CD14-positive monocyte (primary cell): ENCODE results near the gene RGS16. TPM values are rescaled to one million over a fixed set of nuclear protein-coding genes. Genes with fewer than 3 reads are reported as not detected.

Experiments
- DNase-seq, 3 donors: peaks; one replicate each; pipeline ENCODE4 v3.0.0-alpha.2; 2011 to 2022
- H2AFZ ChIP-seq: 2 replicates; pipeline ENCODE4 v1.6.0; 2012; ENCODE audit warnings: mild to moderate bottlenecking, low read depth, low read length, inconsistent platforms; ENCODE audit not compliant: insufficient read depth, poor library complexity, severe bottlenecking
- H3K27ac ChIP-seq, 2 donors: 1 replicate in 1 of 2; 2 replicates in 1 of 2; pipeline ENCODE4 v1.5.1; 2012 to 2013; ENCODE audit warnings: low read length in 2 of 2, control low read depth in 1 of 2, inconsistent platforms in 1 of 2, low read depth in 1 of 2, mild to moderate bottlenecking in 1 of 2
- H3K27me3 ChIP-seq, 2 donors: one replicate each; pipeline versions ENCODE4 v1.6.0 to v1.6.1; 2011 to 2013; ENCODE audit warnings: low read length in 2 of 2; ENCODE audit not compliant: control insufficient read depth in 2 of 2, insufficient read depth in 2 of 2
- H3K36me3 ChIP-seq, 2 donors: replicated peaks in 1 of 2; 1 replicate in 1 of 2; 2 replicates in 1 of 2; pipeline versions ENCODE4 v1.5.1 to v1.6.1; 2012 to 2013; ENCODE audit warnings: low read length in 2 of 2, control low read depth in 1 of 2, inconsistent platforms in 1 of 2, mild to moderate bottlenecking in 1 of 2; ENCODE audit not compliant: insufficient read depth in 2 of 2, control insufficient read depth in 1 of 2
- H3K4me1 ChIP-seq, 2 donors: 1 replicate in 1 of 2; 2 replicates in 1 of 2; pipeline versions ENCODE4 v1.5.1 to v1.6.1; 2012 to 2013; ENCODE audit warnings: low read length in 2 of 2, control low read depth in 1 of 2, inconsistent platforms in 1 of 2, mild to moderate bottlenecking in 1 of 2, moderate library complexity in 1 of 2; ENCODE audit not compliant: insufficient read depth in 2 of 2, control insufficient read depth in 1 of 2
- H3K4me2 ChIP-seq: replicated peaks from 2 replicates; pipeline ENCODE3; 2012; ENCODE audit warnings: low read length, moderate library complexity, mild to moderate bottlenecking; ENCODE audit not compliant: poor library complexity, severe bottlenecking; ENCODE audit errors: extremely low read depth
- H3K4me3 ChIP-seq, 3 experiments: fragments of 200-600 bp in 1 of 3; sonication (generic) in 1 of 3; replicated peaks in 1 of 3; 1 replicate in 2 of 3; 2 replicates in 1 of 3; pipeline ENCODE4 v1.5.1; 2011 to 2013; ENCODE audit warnings: low read length in 3 of 3, mild to moderate bottlenecking in 3 of 3, control low read depth in 2 of 3, low read depth in 2 of 3, inconsistent platforms in 1 of 3, moderate library complexity in 1 of 3
- H3K79me2 ChIP-seq: 2 replicates; pipeline ENCODE4 v1.6.0; 2012; ENCODE audit warnings: mild to moderate bottlenecking, control low read depth, inconsistent platforms, low read length, moderate library complexity; ENCODE audit not compliant: insufficient read depth
- H3K9ac ChIP-seq: 2 replicates; pipeline ENCODE4 v1.6.0; 2017; ENCODE audit warnings: low read length, mild to moderate bottlenecking; ENCODE audit not compliant: insufficient read depth, poor library complexity, severe bottlenecking
- H3K9me3 ChIP-seq, 2 donors: replicated peaks in 1 of 2; 1 replicate in 1 of 2; 2 replicates in 1 of 2; pipeline versions ENCODE4 v1.5.1 to v1.6.1; 2012 to 2013; ENCODE audit warnings: low read length in 2 of 2, control low read depth in 1 of 2; ENCODE audit not compliant: control insufficient read depth in 1 of 2, insufficient read depth in 1 of 2
- H4K20me1 ChIP-seq: 2 replicates; pipeline ENCODE4 v1.6.0; 2012; ENCODE audit warnings: mild to moderate bottlenecking, low read length, control low read depth, moderate library complexity; ENCODE audit not compliant: insufficient read depth
- H3K27ac Mint-ChIP-seq, 7 donors: one replicate each; pipeline ENCODE4 v1.8.0; 2020; ENCODE audit warnings: mild to moderate bottlenecking in 7 of 7, mixed read lengths in 7 of 7, moderate library complexity in 6 of 7, inconsistent platforms in 2 of 7
- H3K27me3 Mint-ChIP-seq, 3 donors: one replicate each; pipeline ENCODE4 v1.8.0; 2021 to 2022; ENCODE audit warnings: low read depth in 3 of 3, mild to moderate bottlenecking in 3 of 3, mixed read lengths in 3 of 3, moderate library complexity in 3 of 3, inconsistent platforms in 1 of 3
- H3K36me3 Mint-ChIP-seq, 2 donors: one replicate each; pipeline ENCODE4 v1.8.0; 2020; ENCODE audit warnings: mixed read lengths in 2 of 2, inconsistent platforms in 1 of 2, mild to moderate bottlenecking in 1 of 2
- H3K4me1 Mint-ChIP-seq: one replicate; pipeline ENCODE4 v1.8.0; 2020; ENCODE audit warnings: mild to moderate bottlenecking, mixed read lengths
- H3K4me3 Mint-ChIP-seq, 2 donors: one replicate each; pipeline ENCODE4 v1.8.0; 2020; ENCODE audit warnings: mild to moderate bottlenecking in 2 of 2, mixed read lengths in 2 of 2, moderate library complexity in 1 of 2
- H3K9me3 Mint-ChIP-seq, 7 donors: one replicate each; pipeline ENCODE4 v1.8.0; 2020 to 2022; ENCODE audit warnings: mixed read lengths in 7 of 7, mild to moderate bottlenecking in 6 of 7, moderate library complexity in 6 of 7, inconsistent platforms in 2 of 7
- CTCF ChIP-seq: fragments of 200-600 bp; IDR thresholded peaks from one replicate; pipeline ENCODE4 v1.8.0; 2022; ENCODE audit warnings: antibody characterized with exemption, mild to moderate bottlenecking
- WGBS: methylation state at CpG from one replicate; pipeline ENCODE4 v1.1.5; 2013; ENCODE audit warnings: missing lambda C conversion rate; ENCODE audit not compliant: insufficient coverage; 5-methylcytosine and 5-hydroxymethylcytosine counted together
- intact Hi-C, 2 donors: fragments of 100-400 bp; cut with micrococcal nuclease; formaldehyde crosslinking; loops; one replicate each; pipeline versions ENCODE4 v1.15.0 to v1.15.1; 2023
- polyA plus RNA-seq, 3 donors: library from polyadenylated mRNA; depleted of rRNA in 1 of 3; unstranded in 2 of 3; stranded (reverse) in 1 of 3; fragments of 300-500 nt in 2 of 3; fragments of >200 nt in 1 of 3; fragmentation: Illumina TruSeq in 2 of 3; gene quantifications; 1 replicate in 2 of 3; 2 replicates in 1 of 3; pipeline ENCODE4 v1.2.3, GENCODE V29; 2012 to 2021

RGS16 gene
- polyA plus RNA-seq, 3 donors: 0.07 to 0.44 TPM; not detected in 1

GRCh38 chr1:182637769-182638168 lies 33.6 kb upstream of the RGS16 start:
- intact Hi-C loops: no loop called here
- Mint-ChIP-seq H3K4me3 (no peak overlapping the region), H3K27ac (no peak overlapping the region), H3K9me3 (peaks cover 0 to 3% (median 0%) of the 10 kb centered on the region in 7 donors), H3K4me1 (no peaks in the 10 kb centered on the region), H3K27me3 (peaks cover 3 to 4% (median 3%) of the 10 kb centered on the region in 3 donors), H3K36me3 (no peaks in the 10 kb centered on the region)
- no peaks in the 10 kb centered on the region for H4K20me1 ChIP-seq
- 100% methylated on average over 3 of the region's 5 CpGs for WGBS
- no peak for DNase-seq
- H3K4me2 ChIP-seq: no peak overlapping the region
- H2AFZ ChIP-seq: no peak overlapping the region
- H3K27ac ChIP-seq: no peak overlapping the region
- TF ChIP-seq CTCF: no peak
- H3K9me3 ChIP-seq: no peaks in the 10 kb centered on the region
- no peaks in the 10 kb centered on the region for H3K4me1 ChIP-seq
- no peaks in the 10 kb centered on the region for H3K27me3 ChIP-seq
- H3K4me3 ChIP-seq: no peak overlapping the region
- no peaks in the 10 kb centered on the region for H3K79me2 ChIP-seq
- H3K36me3 ChIP-seq: no peaks in the 10 kb centered on the region
- no peak overlapping the region for H3K9ac ChIP-seq

GRCh38 chr1:182635871-182636270 lies 31.7 kb upstream of the RGS16 start:
- Mint-ChIP-seq H3K4me3 (no peak overlapping the region), H3K9me3 (no peaks in the 10 kb centered on the region), H3K27ac (peak overlapping the region in 1 of 7 donors; percentile 70), H3K4me1 (peaks cover 5% of the 10 kb centered on the region), H3K36me3 (no peaks in the 10 kb centered on the region), H3K27me3 (peaks cover 2 to 5% (median 3%) of the 10 kb centered on the region in 3 donors)
- no CpG with 5 or more reads among the region's 2 CpGs for WGBS
- Histone ChIP-seq H3K9ac (no peak overlapping the region), H3K4me1 (no peaks in the 10 kb centered on the region), H3K9me3 (no peaks in the 10 kb centered on the region), H3K27ac (no peak overlapping the region), H3K36me3 (no peaks in the 10 kb centered on the region), H3K79me2 (no peaks in the 10 kb centered on the region), H4K20me1 (no peaks in the 10 kb centered on the region), H3K4me2 (no peak overlapping the region), H2AFZ (no peak overlapping the region), H3K27me3 (no peaks in the 10 kb centered on the region), H3K4me3 (no peak overlapping the region)
- intact Hi-C loops: no loop called here
- DNase-seq: no peak
- no peak for TF ChIP-seq CTCF
